ENCODE measurements around the gene WDR4.

The WDR4 gene

GRCh38 chr21:42855171-42855936 is 24.0 kb downstream of the WDR4 start:
- TF ChIP-seq CSRNP3 (CRISPR knock-in tag; IDR thresholded peaks at IDR 0.05) = no peak
- TF ChIP-seq GLIS3 (CRISPR knock-in tag; IDR thresholded peaks at IDR 0.05) = no peak
- TF ChIP-seq TSHZ2 (CRISPR knock-in tag; IDR thresholded peaks at IDR 0.05) = no peak
- TF ChIP-seq PPARA (CRISPR knock-in tag; IDR thresholded peaks at IDR 0.05; ENCODE audit: borderline replicate concordance) = no peak
- no peak for ATAC-seq

- TF ChIP-seq BACH2 (CRISPR knock-in tag; IDR thresholded peaks at IDR 0.05; ENCODE audit: borderline replicate concordance) (no peak), ARNTL (CRISPR knock-in tag; IDR thresholded peaks at IDR 0.05; ENCODE audit: borderline replicate concordance, low read depth) (no peak), SNAI2 (CRISPR knock-in tag; IDR thresholded peaks at IDR 0.05) (no peak)
- no peak for ATAC-seq
Observed at GRCh38 chr21:42854246-42855010, 24.9 kb downstream of the WDR4 start.

GRCh38 chr21:42853621-42854020 is 25.7 kb downstream of the WDR4 start:
- no peak for ATAC-seq

More at GRCh38 chr21:42853621-42854020, 25.7 kb downstream of the WDR4 start:
- TF ChIP-seq ESRRG (CRISPR knock-in tag; IDR thresholded peaks at IDR 0.05) (no peak), ZNF565 (CRISPR knock-in tag; conservative IDR thresholded peaks at IDR 0.05; ENCODE audit: low read depth) (no peak), ZFP3 (CRISPR knock-in tag; IDR thresholded peaks at IDR 0.05) (no peak), ZFP30 (CRISPR knock-in tag; IDR thresholded peaks at IDR 0.05) (no peak), GLIS3 (CRISPR knock-in tag; IDR thresholded peaks at IDR 0.05) (no peak), ARNTL (CRISPR knock-in tag; IDR thresholded peaks at IDR 0.05; ENCODE audit: borderline replicate concordance, low read depth) (no peak), TOX (CRISPR knock-in tag; IDR thresholded peaks at IDR 0.05; ENCODE audit: borderline replicate concordance) (no peak), CSDC2 (CRISPR knock-in tag; IDR thresholded peaks at IDR 0.05) (no peak), SNAI2 (CRISPR knock-in tag; IDR thresholded peaks at IDR 0.05) (no peak), TCF4 (CRISPR knock-in tag; IDR thresholded peaks at IDR 0.05; ENCODE audit: borderline replicate concordance) (no peak), POU6F1 (CRISPR knock-in tag; IDR thresholded peaks at IDR 0.05; ENCODE audit: borderline replicate concordance, low read depth) (no peak), OSR1 (CRISPR knock-in tag; IDR thresholded peaks at IDR 0.05) (no peak), ISL1 (CRISPR knock-in tag; IDR thresholded peaks at IDR 0.05) (no peak), ZNF8 (CRISPR knock-in tag; IDR thresholded peaks at IDR 0.05) (no peak), PATZ1 (CRISPR knock-in tag; IDR thresholded peaks at IDR 0.05; ENCODE audit: borderline replicate concordance) (no peak), CREB5 (CRISPR knock-in tag; IDR thresholded peaks at IDR 0.05; ENCODE audit: low read depth) (no peak), ZNF70 (CRISPR knock-in tag; IDR thresholded peaks at IDR 0.05) (no peak)

Measured in SK-N-SH treated with all-trans-retinoic acid at 6 μM for 48 hours (cell line).